Smooth muscle cell (in vitro differentiated cells): ENCODE measurements around the gene SYNGR3. TPM values are rescaled to one million over a fixed set of nuclear protein-coding genes. Genes with fewer than 3 reads are reported as not detected.

Experiments used
- DNase-seq: peaks from one replicate; lab custom pipeline; 2025; ENCODE audit not compliant: unreplicated experiment; lab: John Stamatoyannopoulos, UW
- H2AFZ ChIP-seq: fragments of 200-600 bp; sonication (generic); 2 replicates; pipeline ENCODE4 v1.6.0; 2016; ENCODE audit warnings: antibody characterized with exemption, low read depth, mild to moderate bottlenecking
- H3F3A ChIP-seq: fragments of 200-600 bp; sonication (generic); 2 replicates; pipeline ENCODE4 v1.6.0; 2017; ENCODE audit warnings: antibody characterized with exemption, low read depth
- H3K27ac ChIP-seq: fragments of 200-600 bp; sonication (generic); 2 replicates; pipeline ENCODE4 v1.5.1; 2016; ENCODE audit warnings: low read depth, mild to moderate bottlenecking
- H3K27me3 ChIP-seq: fragments of 200-600 bp; sonication (generic); 2 replicates; pipeline ENCODE4 v1.6.1; 2016; ENCODE audit warnings: low read depth, mild to moderate bottlenecking
- H3K36me3 ChIP-seq: fragments of 200-600 bp; sonication (generic); 2 replicates; pipeline ENCODE4 v1.5.1; 2016; ENCODE audit warnings: low read depth
- H3K4me1 ChIP-seq: fragments of 200-600 bp; sonication (generic); 2 replicates; pipeline ENCODE4 v1.5.1; 2016; ENCODE audit warnings: low read depth
- H3K4me2 ChIP-seq: fragments of 200-600 bp; sonication (generic); 2 replicates; pipeline ENCODE4 v1.6.0; 2016; ENCODE audit warnings: mild to moderate bottlenecking
- H3K4me3 ChIP-seq: fragments of 200-600 bp; sonication (generic); 2 replicates; pipeline ENCODE4 v1.5.1; 2016; ENCODE audit warnings: mild to moderate bottlenecking
- H3K79me2 ChIP-seq: fragments of 200-600 bp; sonication (generic); 2 replicates; pipeline ENCODE4 v1.6.0; 2016; ENCODE audit warnings: low read depth, mild to moderate bottlenecking
- H3K9ac ChIP-seq: fragments of 200-600 bp; sonication (generic); 2 replicates; pipeline ENCODE4 v1.6.0; 2016; ENCODE audit warnings: low read depth
- H3K9me3 ChIP-seq: fragments of 200-600 bp; sonication (generic); replicated peaks from 2 replicates; pipeline ENCODE4 v1.5.1; 2016; ENCODE audit warnings: low read depth
- H4K20me1 ChIP-seq: fragments of 200-600 bp; sonication (generic); 2 replicates; pipeline ENCODE4 v1.6.0; 2016; ENCODE audit warnings: low read depth
- CTCF ChIP-seq: fragments of 200-600 bp; sonication (generic); IDR thresholded peaks from 2 replicates; pipeline ENCODE4 v1.5.1; 2017; ENCODE audit warnings: borderline replicate concordance, mild to moderate bottlenecking, antibody characterized with exemption; ENCODE audit not compliant: insufficient read depth, poor library complexity, severe bottlenecking
- WGBS: methylation state at CpG from one replicate; pipeline ENCODE4 v1.1.7; 2016; ENCODE audit warnings: low lambda C conversion rate; 5-methylcytosine and 5-hydroxymethylcytosine counted together
- polyA plus RNA-seq: library from polyadenylated mRNA; unstranded; fragments of >200 nt; fragmentation: Nextera tagmentation; extraction: Ambion mirVana; gene quantifications from 2 replicates; pipeline ENCODE4 v1.2.1, GENCODE V29; 2016
- total RNA-seq: library from RNA; depleted of rRNA; stranded (reverse); fragments of >200 nt; gene quantifications from 2 replicates; pipeline ENCODE4 v1.2.3, GENCODE V29; 2014

SYNGR3 gene
- total and polyA plus RNA-seq, 2 experiments from 2014 or later: 3.0 to 8.7 TPM

DNA sequence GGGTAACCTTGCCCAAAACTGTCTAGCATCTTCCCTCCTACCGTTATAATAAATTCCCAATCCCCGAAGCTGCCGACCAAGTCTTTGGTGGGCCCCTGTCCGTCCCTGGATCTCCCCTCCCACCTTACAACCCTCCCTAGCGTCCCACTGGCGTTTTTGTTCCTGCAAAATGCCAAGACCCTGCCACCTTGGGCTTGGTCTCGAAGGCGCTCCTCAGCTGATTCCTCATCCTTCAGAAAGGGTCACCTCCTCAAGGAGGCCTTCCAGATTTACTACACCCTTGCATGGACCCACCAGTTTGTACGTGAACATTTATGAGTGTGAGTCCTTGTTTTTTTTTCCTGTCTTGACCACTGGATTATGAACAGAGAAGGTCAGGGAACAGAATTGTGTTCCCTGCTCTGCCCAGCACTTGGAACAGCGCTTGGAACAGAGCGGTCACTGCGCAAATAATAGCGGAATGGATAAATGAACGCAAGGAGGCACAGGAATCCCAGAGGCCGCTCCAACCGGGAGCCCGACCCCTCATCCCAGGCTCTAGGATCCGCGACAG lies 6.7 kb upstream of the SYNGR3 start:
- H3K79me2 ChIP-seq: no peaks in the 10 kb centered on the region
- peaks cover 28% of the 10 kb centered on the region for H3K4me1 ChIP-seq
- peaks cover 7% of the 10 kb centered on the region for H3F3A ChIP-seq
- no peaks in the 10 kb centered on the region for H3K36me3 ChIP-seq
- no peak overlapping the region for H2AFZ ChIP-seq
- WGBS: 35% methylated on average over 19 of the region's 19 CpGs
- no peaks in the 10 kb centered on the region for H4K20me1 ChIP-seq
- no peak overlapping the region for H3K9ac ChIP-seq
- TF ChIP-seq CTCF: peak; percentile 6
- H3K27me3 ChIP-seq: peaks cover 53% of the 10 kb centered on the region
- H3K9me3 ChIP-seq: no peaks in the 10 kb centered on the region
- H3K27ac ChIP-seq: no peak overlapping the region
- no peak for DNase-seq
- H3K4me3 ChIP-seq: peak overlapping the region; percentile 89
- H3K4me2 ChIP-seq: peak overlapping the region; percentile 99

DNA sequence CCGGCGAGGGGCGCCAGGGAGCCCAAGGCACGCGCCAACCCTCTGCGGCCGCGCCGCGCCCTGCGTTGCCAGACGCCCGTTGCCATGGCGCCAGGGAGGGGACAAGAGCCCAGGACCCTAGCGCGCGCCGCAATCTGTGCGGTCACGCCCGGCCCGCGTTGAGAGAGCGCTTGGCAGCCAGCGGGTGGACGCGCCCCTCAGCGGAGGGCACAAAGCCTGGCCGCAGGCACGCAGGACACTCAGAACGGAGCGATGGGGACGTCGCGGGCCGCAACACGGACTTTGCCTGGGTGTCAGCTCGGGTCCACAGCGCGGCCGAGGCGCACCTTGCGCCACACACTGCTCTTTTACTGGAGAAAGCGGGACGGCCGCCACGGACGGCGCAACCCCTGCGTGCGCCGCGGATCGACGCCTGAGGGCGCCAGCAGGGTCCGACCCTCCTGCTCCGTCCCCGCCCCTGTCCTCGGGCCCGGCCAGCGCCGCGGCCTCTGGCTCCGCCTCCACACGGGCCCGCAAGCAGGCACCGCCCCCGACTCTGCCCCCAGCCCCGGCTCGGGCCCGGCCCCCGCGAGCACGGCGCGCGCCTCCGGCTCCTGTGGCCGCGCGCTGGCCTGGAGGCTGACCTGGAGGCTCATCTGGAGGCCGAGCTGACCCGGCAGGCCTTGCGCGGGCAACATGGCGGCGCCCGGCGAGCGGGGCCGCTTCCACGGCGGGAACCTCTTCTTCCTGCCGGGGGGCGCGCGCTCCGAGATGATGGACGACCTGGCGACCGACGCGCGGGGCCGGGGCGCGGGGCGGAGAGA lies 6.0 kb upstream of the SYNGR3 start, which contains the start of gene GFER:
TSS of gene GFER (plus strand) at position 650 of the 803 bp plus-strand sequence. CDS start at position 676, 26 bp downstream.
- H2AFZ ChIP-seq: peak within 1 kb of the TSS; percentile 81
- H3K4me3 ChIP-seq: peak within 1 kb of the TSS; percentile 89
- H3K4me1 ChIP-seq: peaks cover 28% of the 10 kb centered on the region
- TF ChIP-seq CTCF: peak; percentile 9
- peak; percentile 76 for DNase-seq
- H3K9me3 ChIP-seq: no peaks in the 10 kb centered on the region
- no peaks in the 10 kb centered on the region for H3K79me2 ChIP-seq
- no peaks in the 10 kb centered on the region for H3K36me3 ChIP-seq
- H3K4me2 ChIP-seq: peak within 1 kb of the TSS; percentile 99
- peaks cover 53% of the 10 kb centered on the region for H3K27me3 ChIP-seq
- peaks cover 7% of the 10 kb centered on the region for H3F3A ChIP-seq
- 1% methylated on average over 92 of the region's 109 CpGs for WGBS
- H4K20me1 ChIP-seq: no peaks in the 10 kb centered on the region
- peak within 1 kb of the TSS; percentile 13 for H3K27ac ChIP-seq
- H3K9ac ChIP-seq: peak within 1 kb of the TSS; percentile 84

DNA sequence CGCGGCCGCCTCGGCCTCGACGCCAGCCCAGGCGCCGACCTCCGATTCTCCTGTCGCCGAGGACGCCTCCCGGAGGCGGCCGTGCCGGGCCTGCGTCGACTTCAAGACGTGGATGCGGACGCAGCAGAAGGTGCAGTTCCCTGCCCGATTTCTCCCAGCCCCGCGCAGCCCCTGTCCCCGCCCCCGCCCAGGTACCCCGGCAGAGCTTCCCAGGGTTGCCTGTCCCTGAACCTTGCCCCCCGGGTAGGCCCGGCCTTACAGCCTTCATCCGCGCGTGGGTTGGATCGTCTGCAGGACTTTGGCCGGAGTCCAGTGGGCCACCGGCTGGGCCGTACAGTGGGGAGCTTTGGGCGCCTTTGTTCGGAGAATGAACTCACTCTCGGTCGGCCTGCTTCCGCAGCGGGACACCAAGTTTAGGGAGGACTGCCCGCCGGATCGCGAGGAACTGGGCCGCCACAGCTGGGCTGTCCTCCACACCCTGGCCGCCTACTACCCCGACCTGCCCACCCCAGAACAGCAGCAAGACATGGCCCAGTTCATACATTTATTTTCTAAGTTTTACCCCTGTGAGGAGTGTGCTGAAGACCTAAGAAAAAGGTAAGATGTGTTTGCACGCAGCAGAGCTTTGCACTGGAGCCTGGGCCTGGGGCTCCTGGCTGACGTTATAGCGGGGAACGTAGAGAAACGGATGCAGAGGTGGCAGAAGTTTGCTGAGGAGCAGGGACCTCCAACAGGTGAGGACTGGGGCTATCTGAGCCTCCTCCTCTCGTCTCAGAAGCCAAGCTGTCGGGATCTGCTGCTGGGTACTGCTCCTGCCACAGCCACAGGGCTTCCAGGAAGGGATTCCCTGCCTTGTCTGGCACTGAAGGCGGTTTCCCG lies 5.2 kb upstream of the SYNGR3 start:
- H3F3A ChIP-seq: peaks cover 7% of the 10 kb centered on the region
- peak overlapping the region; percentile 84 for H3K9ac ChIP-seq
- peak overlapping the region; percentile 89 for H3K4me3 ChIP-seq
- H3K4me2 ChIP-seq: peak overlapping the region; percentile 99
- H3K27ac ChIP-seq: peak overlapping the region; percentile 13
- H2AFZ ChIP-seq: peak overlapping the region; percentile 81
- no peak for TF ChIP-seq CTCF
- WGBS: 9% methylated on average over 55 of the region's 58 CpGs
- DNase-seq: peak; percentile 36
- no peaks in the 10 kb centered on the region for H4K20me1 ChIP-seq
- H3K9me3 ChIP-seq: no peaks in the 10 kb centered on the region
- H3K4me1 ChIP-seq: peaks cover 19% of the 10 kb centered on the region
- no peaks in the 10 kb centered on the region for H3K36me3 ChIP-seq
- no peaks in the 10 kb centered on the region for H3K79me2 ChIP-seq
- peaks cover 53% of the 10 kb centered on the region for H3K27me3 ChIP-seq
